Measurements from ENCODE around the gene METTL26.
A peak's percentile ranks its signal among the peaks of the same experiment; 100 is the strongest.

DNA sequence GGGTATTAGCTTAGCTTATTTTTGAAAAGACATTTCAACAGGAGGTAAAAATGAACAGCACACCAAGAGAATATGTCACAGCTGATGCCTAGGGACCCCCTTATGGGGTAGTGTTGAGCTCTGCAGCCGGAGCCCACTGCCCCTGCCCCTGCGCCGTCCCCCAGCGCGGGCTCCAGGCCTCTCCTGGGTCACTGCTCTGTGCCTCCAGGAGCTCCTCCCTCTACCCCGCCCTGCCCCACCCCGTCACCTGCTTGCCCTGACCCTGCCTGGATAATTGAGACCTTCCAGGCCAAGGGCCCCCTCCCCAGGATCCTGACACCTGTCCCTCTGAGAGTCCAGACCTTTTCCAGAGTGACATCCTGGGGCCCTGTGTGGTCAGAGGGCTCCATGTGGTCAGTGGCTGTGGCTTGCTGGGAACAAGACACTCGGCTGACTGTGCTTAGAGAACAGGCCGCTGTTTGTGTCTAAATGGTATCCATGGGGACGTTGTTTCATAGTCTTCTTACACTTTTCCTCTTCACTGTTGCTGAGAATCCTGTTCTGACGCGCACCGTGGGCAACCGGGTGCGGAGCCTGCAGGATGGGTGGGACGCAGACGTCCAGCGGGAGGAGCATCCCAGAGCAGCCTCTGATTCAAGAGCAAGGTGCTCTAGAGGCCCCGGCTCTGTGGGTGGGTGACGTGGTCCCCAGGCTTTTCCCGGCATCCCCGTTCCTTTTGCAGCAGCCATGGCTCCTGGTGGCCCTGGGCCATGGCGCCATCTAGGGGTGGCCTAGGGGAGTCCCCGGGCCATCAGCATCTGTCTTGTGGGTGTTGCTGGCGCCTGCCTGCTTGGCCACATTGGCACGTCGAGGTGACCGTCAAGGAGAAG lies 25.4 kb downstream of the METTL26 start:
- TF ChIP-seq CTCF (IDR thresholded peaks at IDR 0.05 in 2 of 3, conservative IDR thresholded peaks at IDR 0.05 in 1 of 3; ENCODE audit: insufficient read depth in 2 of 3, low read depth in 1 of 3, low read length in 3 of 3), result peak; percentile 26 to 30 (median 26); a peak in 4 of 6 replicates
- no peak for TF ChIP-seq EP300 (IDR thresholded peaks at IDR 0.05; ENCODE audit: low read length)
- TF ChIP-seq NR4A1 (CRISPR knock-in tag; IDR thresholded peaks at IDR 0.05), result no peak
- TF ChIP-seq NR4A1 (tag; IDR thresholded peaks at IDR 0.05), result no peak
- TF ChIP-seq ZBTB8A (IDR thresholded peaks at IDR 0.05; ENCODE audit: partially characterized antibody), result no peak
- no peak for TF ChIP-seq NRF1 (conservative IDR thresholded peaks at IDR 0.05 in 1 of 2, IDR thresholded peaks at IDR 0.05 in 1 of 2)
